Stimulated activated naive CD4-positive, alpha-beta T cell (primary cell): ENCODE results near the gene DET1.
"Not testable (repeated sequence)": the region's sequence is repeated elsewhere in the genome, so short reads cannot be mapped to it uniquely, and the experiment has no call there.

Experiments
- DNase-seq, 6 experiments: peaks; one replicate each; lab custom pipeline; 2025; lab: John Stamatoyannopoulos, UW

The DET1 gene

GRCh38 chr15:88497109-88497765 lies 49.2 kb downstream of the DET1 start:
- DNase-seq, result no peak

GRCh38 chr15:88493844-88494243 lies 52.6 kb downstream of the DET1 start:
- DNase-seq, result no peak

- no peak for DNase-seq
Observed at GRCh38 chr15:88491158-88491557, 55.3 kb downstream of the DET1 start.

GRCh38 chr15:88490036-88490435 lies 56.4 kb downstream of the DET1 start:
- no peak for DNase-seq

- no peak for DNase-seq
Observed at GRCh38 chr15:88489321-88489720, 57.2 kb downstream of the DET1 start.

GRCh38 chr15:88487796-88488523 lies 58.5 kb downstream of the DET1 start:
- no peak for DNase-seq

- DNase-seq, result no peak
Observed at GRCh38 chr15:88487178-88487795, 59.2 kb downstream of the DET1 start.

GRCh38 chr15:88484682-88485331 lies 61.7 kb downstream of the DET1 start:
- no peak for DNase-seq

- no peak for DNase-seq
Observed at GRCh38 chr15:88482263-88482662, 64.2 kb downstream of the DET1 start.

- no peak for DNase-seq
Observed at GRCh38 chr15:88480981-88481380, 65.5 kb downstream of the DET1 start.

- no peak for DNase-seq
Observed at GRCh38 chr15:88479169-88479568, 67.3 kb downstream of the DET1 start.

GRCh38 chr15:88477904-88478303 lies 68.6 kb downstream of the DET1 start:
- no peak for DNase-seq

GRCh38 chr15:88477126-88477525 lies 69.4 kb downstream of the DET1 start:
- no peak for DNase-seq

GRCh38 chr15:88476635-88477060 lies 69.8 kb downstream of the DET1 start:
- peak in 2 of 6 experiments; percentile 22 to 28 for DNase-seq

GRCh38 chr15:88473661-88474293 lies 72.7 kb downstream of the DET1 start:
- DNase-seq, result not testable (repeated sequence)

GRCh38 chr15:88472225-88472624 lies 74.3 kb downstream of the DET1 start:
- DNase-seq, result no peak

GRCh38 chr15:88470625-88471372 lies 75.7 kb downstream of the DET1 start:
- no peak for DNase-seq

- DNase-seq, result no peak
Observed at GRCh38 chr15:88469321-88469720, 77.2 kb downstream of the DET1 start.

- DNase-seq, result not testable (repeated sequence)
Observed at GRCh38 chr15:88468721-88469120, 77.8 kb downstream of the DET1 start.

- DNase-seq, result no peak
Observed at GRCh38 chr15:88467935-88468528, 78.4 kb downstream of the DET1 start.
